ENCODE results near the gene SGK2.
A peak's percentile ranks its signal among the peaks of the same experiment; 100 is the strongest.

SGK2 gene

DNA sequence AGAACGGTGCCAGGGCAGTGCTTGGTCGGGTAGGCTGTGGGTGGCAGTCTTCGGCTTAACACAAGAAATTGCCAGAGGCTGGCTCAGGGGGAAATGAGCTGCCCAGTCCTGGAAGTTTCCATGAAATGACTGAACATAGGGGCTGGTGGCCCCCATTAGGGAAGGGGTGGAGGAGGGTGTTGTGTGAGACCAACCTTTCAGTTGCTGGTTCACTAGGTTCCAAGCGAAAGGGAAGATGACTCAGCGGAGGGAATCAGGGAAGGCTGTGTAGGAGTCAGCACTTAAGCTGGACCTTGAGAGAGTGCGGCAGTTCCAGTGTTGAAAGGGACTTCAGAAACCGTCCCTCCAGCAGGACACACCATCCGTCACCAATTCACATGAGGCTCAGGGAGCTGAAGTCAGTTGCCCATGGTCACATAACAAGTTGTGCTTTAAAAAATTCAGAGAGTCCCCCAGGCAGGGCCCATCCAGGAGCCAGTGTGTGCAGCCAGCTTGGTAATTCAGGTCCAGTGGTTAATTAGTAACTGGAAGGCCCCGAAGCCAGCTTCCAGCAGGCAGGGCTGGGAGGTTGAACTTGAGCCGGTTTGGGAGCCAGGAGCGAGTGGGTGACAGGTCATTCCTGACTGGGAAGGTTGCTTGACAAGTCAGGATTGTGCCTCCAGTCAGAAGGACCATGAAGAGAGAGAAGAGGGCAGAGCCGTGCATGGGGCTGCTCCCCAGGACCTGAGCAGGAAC is at the start of gene SGK2:
Gene SGK2, plus strand, starts transcription at position 616 of the 735 bp plus-strand sequence. CDS start 7,469 bp downstream, outside the sequence.
- Histone ChIP-seq H3K79me2 (ENCODE audit: insufficient read depth, low read length) (no peaks in the 10 kb centered on the region), H3K9ac (ENCODE audit: low read depth, low read length) (no peak within 1 kb of the TSS), H3K27me3 (ENCODE audit: insufficient read depth, low read length, poor library complexity) (peaks cover 3% of the 10 kb centered on the region), H2AFZ (ENCODE audit: low read depth, low read length) (no peak within 1 kb of the TSS), H4K20me1 (ENCODE audit: insufficient read depth, low read length) (no peaks in the 10 kb centered on the region), H3K4me1 (ENCODE audit: insufficient read depth, low read length) (no peaks in the 10 kb centered on the region), H3K4me2 (ENCODE audit: insufficient read depth, low read length) (no peak within 1 kb of the TSS), H3K36me3 (ENCODE audit: insufficient read depth, low read length) (no peaks in the 10 kb centered on the region), H3K4me3 (ENCODE audit: low read depth in 1 of 2, low read length in 2 of 2) (no peak within 1 kb of the TSS), H3K27ac (ENCODE audit: low read length) (no peak within 1 kb of the TSS), H3K9me3 (ENCODE audit: insufficient read depth, low read length, severe bottlenecking) (no peaks in the 10 kb centered on the region)
- ATAC-seq (ENCODE audit: insufficient read depth, low read depth) (no peak), DNase-seq (no peak)
- TF ChIP-seq EZH2 (IDR thresholded peaks at IDR 0.05; ENCODE audit: borderline replicate concordance, low read depth, low read length, severe bottlenecking): no peak
- TF ChIP-seq, protein P1, sequence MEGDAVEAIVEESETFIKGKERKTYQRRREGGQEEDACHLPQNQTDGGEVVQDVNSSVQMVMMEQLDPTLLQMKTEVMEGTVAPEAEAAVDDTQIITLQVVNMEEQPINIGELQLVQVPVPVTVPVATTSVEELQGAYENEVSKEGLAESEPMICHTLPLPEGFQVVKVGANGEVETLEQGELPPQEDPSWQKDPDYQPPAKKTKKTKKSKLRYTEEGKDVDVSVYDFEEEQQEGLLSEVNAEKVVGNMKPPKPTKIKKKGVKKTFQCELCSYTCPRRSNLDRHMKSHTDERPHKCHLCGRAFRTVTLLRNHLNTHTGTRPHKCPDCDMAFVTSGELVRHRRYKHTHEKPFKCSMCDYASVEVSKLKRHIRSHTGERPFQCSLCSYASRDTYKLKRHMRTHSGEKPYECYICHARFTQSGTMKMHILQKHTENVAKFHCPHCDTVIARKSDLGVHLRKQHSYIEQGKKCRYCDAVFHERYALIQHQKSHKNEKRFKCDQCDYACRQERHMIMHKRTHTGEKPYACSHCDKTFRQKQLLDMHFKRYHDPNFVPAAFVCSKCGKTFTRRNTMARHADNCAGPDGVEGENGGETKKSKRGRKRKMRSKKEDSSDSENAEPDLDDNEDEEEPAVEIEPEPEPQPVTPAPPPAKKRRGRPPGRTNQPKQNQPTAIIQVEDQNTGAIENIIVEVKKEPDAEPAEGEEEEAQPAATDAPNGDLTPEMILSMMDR (IDR thresholded peaks at IDR 0.05; ENCODE audit: borderline replicate concordance, extremely low read depth, low read length, poor library complexity, severe bottlenecking): no peak

DNA sequence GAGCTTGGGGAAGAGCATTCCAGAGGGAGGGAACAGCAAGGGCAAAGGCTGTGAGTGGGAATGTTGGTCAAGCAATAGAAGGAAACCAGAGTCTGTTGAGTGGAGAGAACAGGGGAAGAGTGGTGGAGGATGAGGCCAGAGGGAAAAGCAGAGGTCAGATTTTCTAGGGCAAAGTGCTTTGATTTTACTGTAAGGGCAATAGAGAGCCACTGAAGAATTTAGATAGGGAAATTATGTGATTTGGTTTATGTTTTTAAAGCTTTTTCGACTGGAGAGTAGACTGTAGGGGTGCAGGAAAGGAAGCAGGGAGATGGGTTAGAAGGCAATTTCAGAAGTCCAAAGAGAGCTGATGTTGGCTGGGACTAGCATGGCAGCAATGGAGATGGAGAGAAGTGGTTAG is 46.9 kb upstream of the SGK2 start:
- no peak overlapping the region for H3K9ac ChIP-seq (ENCODE audit: low read depth, low read length)
- peaks cover 23% of the 10 kb centered on the region for H3K4me1 ChIP-seq (ENCODE audit: insufficient read depth, low read length)
- ATAC-seq (ENCODE audit: insufficient read depth, low read depth) (no peak), DNase-seq (no peak)
- H4K20me1 ChIP-seq (ENCODE audit: insufficient read depth, low read length): no peaks in the 10 kb centered on the region
- no peak overlapping the region for H2AFZ ChIP-seq (ENCODE audit: low read depth, low read length)
- no peaks in the 10 kb centered on the region for H3K27me3 ChIP-seq (ENCODE audit: insufficient read depth, low read length, poor library complexity)
- no peaks in the 10 kb centered on the region for H3K9me3 ChIP-seq (ENCODE audit: insufficient read depth, low read length, severe bottlenecking)
- no peak for TF ChIP-seq EZH2 (IDR thresholded peaks at IDR 0.05; ENCODE audit: borderline replicate concordance, low read depth, low read length, severe bottlenecking)
- TF ChIP-seq, protein P1 (IDR thresholded peaks at IDR 0.05; ENCODE audit: borderline replicate concordance, extremely low read depth, low read length, poor library complexity, severe bottlenecking): no peak
- no peak overlapping the region for H3K4me2 ChIP-seq (ENCODE audit: insufficient read depth, low read length)
- no peak overlapping the region for H3K4me3 ChIP-seq (ENCODE audit: low read depth in 1 of 2, low read length in 2 of 2)
- H3K27ac ChIP-seq (ENCODE audit: low read length): no peak overlapping the region
- H3K79me2 ChIP-seq (ENCODE audit: insufficient read depth, low read length): peaks cover 14% of the 10 kb centered on the region
- no peaks in the 10 kb centered on the region for H3K36me3 ChIP-seq (ENCODE audit: insufficient read depth, low read length)

DNA sequence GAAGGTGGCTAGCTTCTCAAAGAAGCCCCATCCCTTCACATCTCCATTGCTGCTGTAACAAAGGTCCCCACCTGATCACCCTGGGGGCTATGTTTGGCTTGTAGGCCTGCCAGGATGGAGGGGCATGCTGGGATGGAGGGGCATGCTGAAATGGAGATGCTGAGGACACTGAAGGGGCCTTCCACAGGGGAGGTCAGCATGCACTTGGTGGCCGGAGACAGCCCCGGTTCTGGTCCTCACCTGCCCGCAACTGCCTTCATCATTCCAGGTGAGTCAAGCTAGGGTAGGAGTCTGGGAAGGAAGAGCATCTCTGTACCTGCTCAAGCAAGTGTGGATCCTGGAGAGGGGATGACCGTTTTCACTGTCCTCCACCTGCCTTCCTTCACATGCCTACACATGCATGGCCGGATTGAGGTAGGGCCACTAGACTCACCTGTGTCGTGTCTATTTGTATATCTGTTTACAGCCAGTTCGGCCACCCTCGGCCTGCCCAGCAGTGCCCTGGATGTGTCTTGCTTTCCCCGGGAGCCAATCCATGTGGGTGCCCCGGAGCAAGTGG is 45.4 kb upstream of the SGK2 start:
- H2AFZ ChIP-seq (ENCODE audit: low read depth, low read length): peak overlapping the region; percentile 71
- DNase-seq: no peak
- H3K27me3 ChIP-seq (ENCODE audit: insufficient read depth, low read length, poor library complexity): no peaks in the 10 kb centered on the region
- peak overlapping the region; percentile 54 for H3K9ac ChIP-seq (ENCODE audit: low read depth, low read length)
- peaks cover 14% of the 10 kb centered on the region for H3K79me2 ChIP-seq (ENCODE audit: insufficient read depth, low read length)
- no peaks in the 10 kb centered on the region for H3K36me3 ChIP-seq (ENCODE audit: insufficient read depth, low read length)
- no peak for ATAC-seq (ENCODE audit: insufficient read depth, low read depth)
- peak overlapping the region; percentile 64 for H3K4me2 ChIP-seq (ENCODE audit: insufficient read depth, low read length)
- H3K4me1 ChIP-seq (ENCODE audit: insufficient read depth, low read length): peaks cover 23% of the 10 kb centered on the region
- H4K20me1 ChIP-seq (ENCODE audit: insufficient read depth, low read length): no peaks in the 10 kb centered on the region
- peak overlapping the region; percentile 19 to 77; a peak in 3 of 4 replicates for H3K4me3 ChIP-seq (ENCODE audit: low read depth in 1 of 2, low read length in 2 of 2)
- H3K9me3 ChIP-seq (ENCODE audit: insufficient read depth, low read length, severe bottlenecking): no peaks in the 10 kb centered on the region
- peak overlapping the region; percentile 47; the same call in 1 of the 2 replicates for H3K27ac ChIP-seq (ENCODE audit: low read length)
- TF ChIP-seq EZH2 (IDR thresholded peaks at IDR 0.05; ENCODE audit: borderline replicate concordance, low read depth, low read length, severe bottlenecking): no peak
- TF ChIP-seq, protein P1 (IDR thresholded peaks at IDR 0.05; ENCODE audit: borderline replicate concordance, extremely low read depth, low read length, poor library complexity, severe bottlenecking): no peak
